H9 (cell line): ENCODE results near the gene DIP2C. TPM values are rescaled to one million over a fixed set of nuclear protein-coding genes. Genes with fewer than 3 reads are reported as not detected.
A peak's percentile ranks its signal among the peaks of the same experiment; 100 is the strongest.

ENCODE experiments used
- DNase-seq: peaks from one replicate; pipeline ENCODE4 v3.0.0-alpha.2; 2017
- H2AFZ ChIP-seq: one replicate; pipeline ENCODE4 v1.6.1; 2013; ENCODE audit warnings: mild to moderate bottlenecking, low read length, control low read depth, moderate library complexity
- H2AK5ac ChIP-seq: 2 replicates; pipeline ENCODE4 v1.6.1; 2013; ENCODE audit warnings: low read length, control low read depth, mixed read lengths; ENCODE audit not compliant: insufficient read length
- H2BK120ac ChIP-seq: one replicate; pipeline ENCODE4 v1.6.1; 2013; ENCODE audit warnings: low read depth, mild to moderate bottlenecking, low read length, control low read depth, inconsistent platforms; ENCODE audit not compliant: poor library complexity, severe bottlenecking
- H2BK12ac ChIP-seq: 2 replicates; pipeline ENCODE4 v1.6.1; 2013; ENCODE audit warnings: low read length, control low read depth, mixed read lengths, low read depth; ENCODE audit not compliant: insufficient read length
- H2BK15ac ChIP-seq: 2 replicates; pipeline ENCODE4 v1.6.1; 2013; ENCODE audit warnings: low read depth, low read length, control low read depth
- H2BK20ac ChIP-seq: one replicate; pipeline ENCODE4 v1.6.1; 2013; ENCODE audit warnings: low read depth, mild to moderate bottlenecking, low read length, control low read depth, inconsistent platforms; ENCODE audit not compliant: poor library complexity, severe bottlenecking
- H2BK5ac ChIP-seq: 2 replicates; pipeline ENCODE4 v1.6.1; 2013; ENCODE audit warnings: low read length, control low read depth, mixed read lengths; ENCODE audit not compliant: insufficient read length
- H3K14ac ChIP-seq: 2 replicates; pipeline ENCODE4 v1.6.1; 2013; ENCODE audit warnings: low read length, control low read depth; ENCODE audit not compliant: insufficient read depth
- H3K18ac ChIP-seq: 2 replicates; pipeline ENCODE4 v1.6.1; 2013; ENCODE audit warnings: low read depth, mild to moderate bottlenecking, mixed read lengths, low read length, control low read depth; ENCODE audit not compliant: insufficient read length
- H3K23ac ChIP-seq: 2 replicates; pipeline ENCODE4 v1.6.1; 2013; ENCODE audit warnings: low read length, control low read depth, mixed read lengths, low read depth; ENCODE audit not compliant: insufficient read length
- H3K23me2 ChIP-seq: 2 replicates; pipeline ENCODE4 v1.6.1; 2013; ENCODE audit warnings: low read depth, mild to moderate bottlenecking, mixed read lengths, low read length, control low read depth; ENCODE audit not compliant: insufficient read length, poor library complexity, severe bottlenecking
- H3K27ac ChIP-seq: 2 replicates; pipeline ENCODE4 v1.5.1; 2013; ENCODE audit warnings: low read length, control low read depth, mixed read lengths, low read depth; ENCODE audit not compliant: insufficient read length
- H3K27me3 ChIP-seq: 2 replicates; pipeline ENCODE4 v1.6.1; 2013; ENCODE audit warnings: low read length, control low read depth, inconsistent platforms; ENCODE audit not compliant: insufficient read depth
- H3K4ac ChIP-seq: 2 replicates; pipeline ENCODE4 v1.6.1; 2013; ENCODE audit warnings: low read depth, mild to moderate bottlenecking, control low read depth, inconsistent platforms, low read length, moderate library complexity
- H3K4me1 ChIP-seq: 2 replicates; pipeline ENCODE4 v1.6.1; 2013; ENCODE audit warnings: low read length, control low read depth, inconsistent platforms; ENCODE audit not compliant: insufficient read depth
- H3K4me2 ChIP-seq: 2 replicates; pipeline ENCODE4 v1.6.1; 2013; ENCODE audit warnings: low read length, control low read depth, mixed read lengths; ENCODE audit not compliant: insufficient read length, insufficient read depth
- H3K56ac ChIP-seq: 2 replicates; pipeline ENCODE4 v1.6.1; 2013; ENCODE audit warnings: low read depth, mild to moderate bottlenecking, mixed read lengths, low read length, control low read depth; ENCODE audit not compliant: insufficient read length
- H3K79me1 ChIP-seq: 2 replicates; pipeline ENCODE4 v1.6.1; 2013; ENCODE audit warnings: low read depth, mild to moderate bottlenecking, moderate library complexity, low read length, control low read depth, inconsistent platforms; ENCODE audit not compliant: insufficient read depth, poor library complexity, severe bottlenecking
- H3K79me2 ChIP-seq: 2 replicates; pipeline ENCODE4 v1.6.1; 2013; ENCODE audit warnings: low read length, control low read depth, inconsistent platforms; ENCODE audit not compliant: insufficient read depth
- H3K9ac ChIP-seq: 2 replicates; pipeline ENCODE4 v1.6.1; 2013; ENCODE audit warnings: low read length, control low read depth, mixed read lengths; ENCODE audit not compliant: insufficient read length; ENCODE audit errors: extremely low read depth
- H3K9me3 ChIP-seq: one replicate; pipeline ENCODE4 v1.6.1; 2013; ENCODE audit warnings: low read depth, low read length, inconsistent platforms; ENCODE audit not compliant: control insufficient read depth
- H3T11ph ChIP-seq: one replicate; pipeline ENCODE4 v1.6.1; 2013; ENCODE audit warnings: mild to moderate bottlenecking, low read length, control low read depth, inconsistent platforms
- H4K20me1 ChIP-seq: one replicate; pipeline ENCODE4 v1.6.1; 2013; ENCODE audit not compliant: control insufficient read depth, insufficient read length, insufficient read depth
- H4K5ac ChIP-seq: 2 replicates; pipeline ENCODE4 v1.6.1; 2013; ENCODE audit warnings: low read depth, mild to moderate bottlenecking, mixed read lengths, low read length, control low read depth; ENCODE audit not compliant: insufficient read length
- H4K8ac ChIP-seq: replicated peaks from 2 replicates; pipeline ENCODE4 v1.6.1; 2013; ENCODE audit warnings: low read length, control low read depth, mixed read lengths, low read depth; ENCODE audit not compliant: insufficient read length
- H4K91ac ChIP-seq: 2 replicates; pipeline ENCODE4 v1.6.1; 2013; ENCODE audit warnings: low read depth, mild to moderate bottlenecking, moderate library complexity, mixed read lengths, low read length, control low read depth; ENCODE audit not compliant: insufficient read length
- H3K27ac Mint-ChIP-seq, 3 experiments: 2 replicates in 2 of 3; 3 replicates in 1 of 3; pipeline ENCODE4 v1.8.0; 2020 to 2021; ENCODE audit warnings: mixed read lengths in 3 of 3, mild to moderate bottlenecking in 1 of 3, moderate library complexity in 1 of 3
- H3K27me3 Mint-ChIP-seq: 2 replicates; pipeline ENCODE4 v1.8.0; 2021; ENCODE audit warnings: low read depth, mild to moderate bottlenecking, moderate library complexity, mixed read lengths
- H3K36me3 Mint-ChIP-seq, 3 experiments: 2 replicates in 2 of 3; 3 replicates in 1 of 3; pipeline ENCODE4 v1.8.0; 2020 to 2021; ENCODE audit warnings: low read depth in 3 of 3, mixed read lengths in 3 of 3; ENCODE audit not compliant: insufficient read depth in 1 of 3
- H3K4me1 Mint-ChIP-seq, 2 experiments: 2 replicates each; pipeline ENCODE4 v1.8.0; 2020; ENCODE audit warnings: mixed read lengths in 2 of 2
- H3K4me3 Mint-ChIP-seq, 2 experiments: 2 replicates in 1 of 2; 3 replicates in 1 of 2; pipeline ENCODE4 v1.8.0; 2020 to 2021; ENCODE audit warnings: mild to moderate bottlenecking in 2 of 2, mixed read lengths in 2 of 2, moderate library complexity in 1 of 2
- H3K9me3 Mint-ChIP-seq, 2 experiments: 2 replicates in 1 of 2; 3 replicates in 1 of 2; pipeline ENCODE4 v1.8.0; 2020; ENCODE audit warnings: mild to moderate bottlenecking in 2 of 2, mixed read lengths in 2 of 2, moderate library complexity in 1 of 2
- CTCF ChIP-seq: fragments of 200-600 bp; sonication (generic); conservative IDR thresholded peaks from 3 replicates; pipeline ENCODE4 v1.8.0; 2021; ENCODE audit warnings: antibody characterized with exemption, mild to moderate bottlenecking
- WGBS: extraction: QIAGEN DNeasy Blood & Tissue Kit; methylation state at CpG from one replicate; pipeline ENCODE4 v1.1.7; 2013; ENCODE audit warnings: missing lambda C conversion rate, low lambda C conversion rate, mixed read lengths; ENCODE audit not compliant: insufficient read length; ENCODE audit errors: extremely low coverage; 5-methylcytosine and 5-hydroxymethylcytosine counted together
- total RNA-seq: library from RNA; stranded (reverse); gene quantifications from 2 replicates; pipeline ENCODE4 v1.2.1, GENCODE V29; 2021

The DIP2C gene
- total RNA-seq, 1 experiment from 2014 or later: 7.9 TPM

GRCh38 chr10:615583-616152 lies 73.8 kb downstream of the DIP2C start:
- Histone ChIP-seq H3K27me3 (no peaks in the 10 kb centered on the region), H3K79me1 (no peaks in the 10 kb centered on the region), H3K9ac (no peak overlapping the region), H3K9me3 (no peaks in the 10 kb centered on the region), H3K4ac (no peak overlapping the region), H3K79me2 (no peaks in the 10 kb centered on the region), H4K91ac (no peak overlapping the region), H4K20me1 (peaks cover 2% of the 10 kb centered on the region), H2BK12ac (no peak overlapping the region), H3K4me1 (peaks cover 9% of the 10 kb centered on the region; the same call in 1 of the 2 replicates), H2BK20ac (no peak overlapping the region), H4K8ac (no peak overlapping the region), H2AFZ (no peak overlapping the region), H3T11ph (no peak overlapping the region), H2BK5ac (no peak overlapping the region), H2BK120ac (no peak overlapping the region), H3K14ac (no peak overlapping the region; the same call in 1 of the 2 replicates), H3K4me2 (no peak overlapping the region), H3K23me2 (no peaks in the 10 kb centered on the region), H2AK5ac (no peak overlapping the region), H3K56ac (no peak overlapping the region), H4K5ac (no peak overlapping the region), H2BK15ac (no peak overlapping the region), H3K18ac (no peak overlapping the region), H3K23ac (no peak overlapping the region), H3K27ac (no peak overlapping the region)
- WGBS: no CpG with 5 or more reads among the region's 13 CpGs
- TF ChIP-seq CTCF: no peak
- Mint-ChIP-seq H3K27me3 (no peaks in the 10 kb centered on the region), H3K9me3 (no peaks in the 10 kb centered on the region), H3K4me3 (no peak overlapping the region), H3K4me1 (peaks cover 44% of the 10 kb centered on the region in 2 experiments), H3K36me3 (no peaks in the 10 kb centered on the region; a peak in 1 of 7 replicates), H3K27ac (peak overlapping the region in 1 of 3 experiments; percentile 69; a peak in 4 of 7 replicates)
- no peak for DNase-seq
